Breast epithelium (tissue), 4 donors: ENCODE data around the gene RAX. TPM values are rescaled to one million over a fixed set of nuclear protein-coding genes. Genes with fewer than 3 reads are reported as not detected.

Source experiments
- DNase-seq, 2 donors: peaks; one replicate each; pipeline ENCODE4 v3.0.0-alpha.2; 2019; ENCODE audit warnings: low spot score in 2 of 2
- H3K27ac ChIP-seq, 2 donors: fragments of 200-600 bp; sonication (generic) in 1 of 2; one replicate each; pipeline ENCODE4 v1.5.1; 2016 to 2019; ENCODE audit warnings: mild to moderate bottlenecking in 1 of 2
- H3K27me3 ChIP-seq, 2 donors: fragments of 200-600 bp; sonication (generic) in 1 of 2; one replicate each; pipeline versions ENCODE4 v1.5.1 to v1.6.0; 2017 to 2019; ENCODE audit warnings: control low read depth in 1 of 2, mild to moderate bottlenecking in 1 of 2
- H3K36me3 ChIP-seq: fragments of 200-600 bp; one replicate; pipeline ENCODE4 v1.5.1; 2019
- H3K4me1 ChIP-seq, 2 donors: fragments of 200-600 bp; sonication (generic); one replicate each; pipeline ENCODE4 v1.5.1; 2016 to 2019; ENCODE audit warnings: control low read depth in 1 of 2
- H3K4me3 ChIP-seq, 3 donors: fragments of 200-600 bp; sonication (generic); 1 replicate in 2 of 3; 2 replicates in 1 of 3; pipeline ENCODE4 v1.5.1; 2016 to 2019; ENCODE audit warnings: mild to moderate bottlenecking in 3 of 3, moderate library complexity in 2 of 3
- H3K9me3 ChIP-seq, 2 donors: fragments of 200-600 bp; sonication (generic) in 1 of 2; one replicate each; pipeline ENCODE4 v1.5.1; 2016 to 2019; ENCODE audit warnings: control low read depth in 1 of 2
- POLR2A ChIP-seq: fragments of 450-650 bp; IDR thresholded peaks from one replicate; pipeline ENCODE4 v1.6.1; 2016; ENCODE audit warnings: antibody characterized with exemption, mild to moderate bottlenecking, moderate library complexity
- POLR2AphosphoS5 ChIP-seq, 3 donors: sonication (generic); formaldehyde crosslinking; IDR thresholded peaks; one replicate each; pipeline ENCODE4 v1.6.1; 2017; ENCODE audit warnings: antibody characterized with exemption in 3 of 3
- intact Hi-C: fragments of 100-400 bp; cut with DNase I; formaldehyde crosslinking; loops from one replicate; pipeline ENCODE4 v1.15.1; 2023; ENCODE audit warnings: low total_unique reads
- total RNA-seq, 3 donors: library from RNA; depleted of rRNA; stranded (reverse); fragments of >200 nt; gene quantifications; one replicate each; pipeline ENCODE4 v1.1.0, GENCODE V29; 2016
- TF ChIP-seq, protein P1 (sequence below), 3 donors: fragments of 450-650 bp; IDR thresholded peaks; one replicate each; pipeline ENCODE4 v1.5.1; 2016 to 2017; ENCODE audit warnings: antibody characterized with exemption in 3 of 3, mild to moderate bottlenecking in 3 of 3, moderate library complexity in 3 of 3

RAX gene
- total RNA-seq, 3 donors from 2014 or later: not detected

DNA sequence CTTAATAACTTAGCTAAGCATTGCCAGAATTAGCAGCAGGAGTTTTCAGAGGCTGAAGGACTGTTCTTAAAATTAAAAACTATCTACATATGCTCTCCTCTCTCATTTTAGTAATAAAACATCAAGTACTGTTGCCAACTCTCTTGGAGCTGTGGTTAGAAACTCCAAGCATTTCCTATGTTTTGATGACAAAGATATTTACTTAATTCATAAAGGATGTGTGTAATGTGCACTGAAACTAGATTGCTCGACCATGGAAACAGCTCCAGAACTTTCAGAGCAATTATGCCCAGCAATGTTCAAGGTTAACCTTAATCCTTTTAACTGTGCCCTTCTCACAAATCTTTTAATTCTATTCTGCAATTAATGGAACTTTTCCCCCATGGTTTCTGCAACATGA lies 44.9 kb downstream of the RAX start:
- TF ChIP-seq, protein P1, sequence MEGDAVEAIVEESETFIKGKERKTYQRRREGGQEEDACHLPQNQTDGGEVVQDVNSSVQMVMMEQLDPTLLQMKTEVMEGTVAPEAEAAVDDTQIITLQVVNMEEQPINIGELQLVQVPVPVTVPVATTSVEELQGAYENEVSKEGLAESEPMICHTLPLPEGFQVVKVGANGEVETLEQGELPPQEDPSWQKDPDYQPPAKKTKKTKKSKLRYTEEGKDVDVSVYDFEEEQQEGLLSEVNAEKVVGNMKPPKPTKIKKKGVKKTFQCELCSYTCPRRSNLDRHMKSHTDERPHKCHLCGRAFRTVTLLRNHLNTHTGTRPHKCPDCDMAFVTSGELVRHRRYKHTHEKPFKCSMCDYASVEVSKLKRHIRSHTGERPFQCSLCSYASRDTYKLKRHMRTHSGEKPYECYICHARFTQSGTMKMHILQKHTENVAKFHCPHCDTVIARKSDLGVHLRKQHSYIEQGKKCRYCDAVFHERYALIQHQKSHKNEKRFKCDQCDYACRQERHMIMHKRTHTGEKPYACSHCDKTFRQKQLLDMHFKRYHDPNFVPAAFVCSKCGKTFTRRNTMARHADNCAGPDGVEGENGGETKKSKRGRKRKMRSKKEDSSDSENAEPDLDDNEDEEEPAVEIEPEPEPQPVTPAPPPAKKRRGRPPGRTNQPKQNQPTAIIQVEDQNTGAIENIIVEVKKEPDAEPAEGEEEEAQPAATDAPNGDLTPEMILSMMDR (IDR thresholded peaks at IDR 0.05): no peak
- TF ChIP-seq POLR2A: no peak
- no peak for TF ChIP-seq POLR2AphosphoS5 (IDR thresholded peaks at IDR 0.05)
- no peak for DNase-seq
- Histone ChIP-seq H3K27me3 (no peaks in the 10 kb centered on the region), H3K27ac (no peak overlapping the region), H3K9me3 (no peaks in the 10 kb centered on the region), H3K4me3 (no peak overlapping the region), H3K4me1 (peaks cover 0 to 11% of the 10 kb centered on the region in 2 donors), H3K36me3 (no peaks in the 10 kb centered on the region)
- intact Hi-C loops: no loop called here

DNA sequence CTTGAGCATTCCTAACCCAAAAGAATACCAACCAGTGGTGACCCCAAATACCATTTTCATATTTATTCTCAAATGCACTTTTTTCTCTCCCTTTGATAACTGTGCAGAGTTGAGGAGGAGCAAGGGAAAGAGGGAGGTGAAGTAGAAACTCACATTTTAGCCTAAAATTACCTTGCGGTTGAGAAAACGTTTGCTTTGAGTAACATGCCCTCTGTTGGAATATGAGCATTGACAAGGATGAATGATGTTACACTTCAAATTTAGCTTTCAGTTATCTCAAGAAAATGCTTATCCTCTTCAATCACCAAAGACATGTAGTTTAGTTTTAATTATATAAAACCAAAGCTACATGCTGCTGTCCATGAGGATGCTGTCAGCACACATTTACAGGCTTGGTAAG lies 50.9 kb downstream of the RAX start:
- H3K36me3 ChIP-seq: no peaks in the 10 kb centered on the region
- H3K27ac ChIP-seq: no peak overlapping the region
- no peak for DNase-seq
- peaks cover 3 to 30% of the 10 kb centered on the region in 2 donors for H3K27me3 ChIP-seq
- intact Hi-C loops: no loop called here
- H3K9me3 ChIP-seq: no peaks in the 10 kb centered on the region
- H3K4me1 ChIP-seq: no peaks in the 10 kb centered on the region
- no peak overlapping the region for H3K4me3 ChIP-seq
- TF ChIP-seq, protein P1 (IDR thresholded peaks at IDR 0.05): no peak
- TF ChIP-seq POLR2A (no peak), POLR2AphosphoS5 (IDR thresholded peaks at IDR 0.05) (no peak)

DNA sequence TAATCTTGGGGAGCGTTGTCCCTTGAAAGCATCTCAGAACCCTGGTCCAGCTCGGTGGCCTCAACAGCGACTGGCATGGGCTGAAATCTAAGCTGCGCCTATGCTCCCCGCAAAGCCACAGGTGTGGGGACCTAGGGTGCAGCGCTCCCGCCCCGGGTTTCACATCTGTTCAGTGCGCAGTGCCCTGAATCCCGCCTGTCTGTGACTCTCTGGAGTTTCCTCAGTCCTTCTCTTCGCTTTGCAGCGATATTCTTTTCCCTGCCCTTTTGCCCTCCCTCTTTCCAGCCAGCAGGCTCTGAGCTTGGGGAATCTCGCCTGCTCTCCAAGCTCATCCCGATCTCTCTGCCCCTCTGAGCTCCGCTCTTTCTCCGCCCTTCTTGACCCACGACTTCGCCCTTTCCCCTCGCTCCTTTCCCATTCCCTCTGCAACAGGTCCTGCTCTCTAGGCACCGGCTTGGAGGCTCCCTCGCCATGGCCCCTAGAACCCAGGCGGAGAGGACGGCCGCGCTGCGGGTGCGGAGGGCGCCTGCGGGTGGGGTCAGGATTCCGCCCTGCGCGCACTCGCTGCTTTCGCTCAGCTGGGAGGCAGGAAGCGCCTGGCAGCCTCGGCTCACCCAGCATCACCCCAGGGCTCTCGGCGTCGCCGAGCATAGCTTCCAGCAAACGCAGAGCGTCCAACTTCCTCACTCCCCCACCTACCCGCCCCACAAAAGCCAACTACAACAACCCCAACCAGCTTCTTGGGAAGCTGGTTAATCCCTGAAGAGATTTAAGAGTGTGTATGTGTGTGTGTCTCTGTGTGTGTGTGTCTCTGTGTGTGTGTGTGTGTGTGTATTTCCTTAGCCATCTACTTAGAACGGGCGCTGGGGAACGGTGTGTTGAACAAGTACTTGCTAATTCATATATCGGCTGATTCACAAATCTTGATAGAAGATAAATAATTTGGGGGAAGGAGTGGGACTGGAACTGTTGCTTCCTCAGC lies 52.2 kb downstream of the RAX start:
- Histone ChIP-seq H3K9me3 (no peaks in the 10 kb centered on the region), H3K27ac (peak overlapping the region in 1 of 2 donors; percentile 12), H3K4me3 (peak overlapping the region in 2 of 3 donors; percentile 54 to 66), H3K4me1 (no peaks in the 10 kb centered on the region), H3K36me3 (no peaks in the 10 kb centered on the region), H3K27me3 (peaks cover 3 to 30% of the 10 kb centered on the region in 2 donors)
- DNase-seq: no peak
- intact Hi-C loops: no loop called here
- TF ChIP-seq, protein P1 (IDR thresholded peaks at IDR 0.05): no peak
- TF ChIP-seq POLR2AphosphoS5 (IDR thresholded peaks at IDR 0.05) (no peak), POLR2A (no peak)

DNA sequence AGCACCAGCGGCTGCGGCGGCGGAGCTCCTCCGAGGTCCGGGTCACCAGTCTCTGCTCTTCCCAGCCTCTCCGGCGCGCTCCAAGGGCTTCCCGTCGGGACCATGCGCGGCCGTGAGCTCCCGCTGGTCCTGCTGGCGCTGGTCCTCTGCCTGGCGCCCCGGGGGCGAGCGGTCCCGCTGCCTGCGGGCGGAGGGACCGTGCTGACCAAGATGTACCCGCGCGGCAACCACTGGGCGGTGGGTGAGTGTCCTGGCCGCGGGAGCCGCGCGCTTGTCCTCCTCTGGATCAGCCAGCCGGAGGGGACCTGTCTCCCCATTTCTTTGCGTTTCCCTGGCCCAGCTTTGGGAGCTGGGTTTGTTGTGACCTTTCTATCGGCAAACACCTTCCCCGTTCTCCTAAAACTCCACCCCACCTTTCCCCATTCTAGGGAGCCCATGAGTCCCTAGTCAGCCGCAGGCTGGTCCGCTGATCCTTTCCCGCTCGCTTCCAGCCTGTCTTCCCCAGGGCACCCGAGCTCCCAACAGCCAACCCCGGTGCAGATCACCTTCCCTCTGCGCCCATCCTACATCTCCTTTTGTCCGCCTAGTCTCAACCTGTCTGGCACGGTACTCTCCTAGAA lies 53.0 kb downstream of the RAX start:
- peaks cover 3 to 30% of the 10 kb centered on the region in 2 donors for H3K27me3 ChIP-seq
- no peaks in the 10 kb centered on the region for H3K36me3 ChIP-seq
- H3K27ac ChIP-seq: peak overlapping the region in 1 of 2 donors; percentile 33
- H3K9me3 ChIP-seq: no peaks in the 10 kb centered on the region
- H3K4me3 ChIP-seq: peak overlapping the region in 2 of 3 donors; percentile 54 to 66
- TF ChIP-seq POLR2AphosphoS5 (IDR thresholded peaks at IDR 0.05): no peak
- TF ChIP-seq, protein P1 (IDR thresholded peaks at IDR 0.05): no peak
- no peak for TF ChIP-seq POLR2A
- H3K4me1 ChIP-seq: no peaks in the 10 kb centered on the region
- intact Hi-C loops: no loop called here
- DNase-seq: no peak
